Measurements from ENCODE around the gene STON2.

DNA sequence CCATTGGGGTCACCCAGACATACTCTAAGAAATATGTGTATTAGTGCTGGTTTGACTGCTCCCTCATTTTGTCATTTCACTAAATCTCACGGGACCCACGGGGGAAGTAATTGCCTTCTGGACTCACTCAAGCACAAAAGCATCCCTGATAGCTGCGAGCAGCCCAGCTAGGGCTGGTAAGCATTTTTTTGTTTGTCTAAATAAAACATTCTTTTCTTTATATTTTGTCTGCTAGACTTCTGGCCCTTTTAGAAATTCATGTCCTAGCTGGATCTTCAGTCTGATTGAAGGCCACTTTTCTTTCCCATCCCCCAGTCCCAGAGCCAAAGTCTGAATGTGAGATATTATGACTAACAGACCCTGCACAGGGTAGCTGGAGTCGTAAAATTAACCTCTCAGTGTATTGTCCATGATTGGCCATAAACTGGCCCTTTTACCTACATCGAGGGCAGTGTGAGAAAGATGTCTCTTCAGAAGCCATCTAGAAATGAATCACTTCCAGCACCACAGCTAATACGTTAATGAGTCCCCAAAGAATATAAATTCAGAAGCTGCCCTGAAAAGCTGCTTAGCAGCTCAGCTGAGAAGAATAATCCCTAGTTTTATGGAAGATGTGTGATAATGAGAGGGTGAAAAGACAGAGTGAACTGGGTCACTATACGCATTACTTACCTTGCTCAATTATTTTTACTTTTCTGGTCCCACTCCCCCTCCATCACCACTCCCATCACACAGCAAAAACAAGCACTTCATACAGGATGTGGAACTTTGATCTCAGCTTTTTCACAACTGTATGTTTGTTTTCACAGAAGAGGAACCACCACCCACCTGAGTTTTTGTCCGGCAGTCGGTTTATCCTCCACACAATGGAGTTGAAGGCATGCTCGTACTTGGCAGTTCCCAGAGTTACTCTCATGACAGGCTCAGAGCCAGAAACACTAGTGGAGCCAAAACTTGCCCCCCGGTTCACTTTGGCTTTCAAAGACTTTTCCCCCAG lies 123.8 kb downstream of the STON2 start:
- no peak for TF ChIP-seq POLR2A (IDR thresholded peaks at IDR 0.05)
- TF ChIP-seq, protein P1, sequence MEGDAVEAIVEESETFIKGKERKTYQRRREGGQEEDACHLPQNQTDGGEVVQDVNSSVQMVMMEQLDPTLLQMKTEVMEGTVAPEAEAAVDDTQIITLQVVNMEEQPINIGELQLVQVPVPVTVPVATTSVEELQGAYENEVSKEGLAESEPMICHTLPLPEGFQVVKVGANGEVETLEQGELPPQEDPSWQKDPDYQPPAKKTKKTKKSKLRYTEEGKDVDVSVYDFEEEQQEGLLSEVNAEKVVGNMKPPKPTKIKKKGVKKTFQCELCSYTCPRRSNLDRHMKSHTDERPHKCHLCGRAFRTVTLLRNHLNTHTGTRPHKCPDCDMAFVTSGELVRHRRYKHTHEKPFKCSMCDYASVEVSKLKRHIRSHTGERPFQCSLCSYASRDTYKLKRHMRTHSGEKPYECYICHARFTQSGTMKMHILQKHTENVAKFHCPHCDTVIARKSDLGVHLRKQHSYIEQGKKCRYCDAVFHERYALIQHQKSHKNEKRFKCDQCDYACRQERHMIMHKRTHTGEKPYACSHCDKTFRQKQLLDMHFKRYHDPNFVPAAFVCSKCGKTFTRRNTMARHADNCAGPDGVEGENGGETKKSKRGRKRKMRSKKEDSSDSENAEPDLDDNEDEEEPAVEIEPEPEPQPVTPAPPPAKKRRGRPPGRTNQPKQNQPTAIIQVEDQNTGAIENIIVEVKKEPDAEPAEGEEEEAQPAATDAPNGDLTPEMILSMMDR (IDR thresholded peaks at IDR 0.05), result no peak

All from body of pancreas (tissue), 4 donors.